GM12872 (cell line): ENCODE measurements around the gene FAIM2.

Source experiments
- TF ChIP-seq, protein P1 (sequence below): IDR thresholded peaks from 3 replicates; pipeline ENCODE4 v1.5.1; 2011; ENCODE audit warnings: low read depth, mild to moderate bottlenecking, low read length, moderate library complexity; ENCODE audit not compliant: insufficient read depth

FAIM2 gene

DNA sequence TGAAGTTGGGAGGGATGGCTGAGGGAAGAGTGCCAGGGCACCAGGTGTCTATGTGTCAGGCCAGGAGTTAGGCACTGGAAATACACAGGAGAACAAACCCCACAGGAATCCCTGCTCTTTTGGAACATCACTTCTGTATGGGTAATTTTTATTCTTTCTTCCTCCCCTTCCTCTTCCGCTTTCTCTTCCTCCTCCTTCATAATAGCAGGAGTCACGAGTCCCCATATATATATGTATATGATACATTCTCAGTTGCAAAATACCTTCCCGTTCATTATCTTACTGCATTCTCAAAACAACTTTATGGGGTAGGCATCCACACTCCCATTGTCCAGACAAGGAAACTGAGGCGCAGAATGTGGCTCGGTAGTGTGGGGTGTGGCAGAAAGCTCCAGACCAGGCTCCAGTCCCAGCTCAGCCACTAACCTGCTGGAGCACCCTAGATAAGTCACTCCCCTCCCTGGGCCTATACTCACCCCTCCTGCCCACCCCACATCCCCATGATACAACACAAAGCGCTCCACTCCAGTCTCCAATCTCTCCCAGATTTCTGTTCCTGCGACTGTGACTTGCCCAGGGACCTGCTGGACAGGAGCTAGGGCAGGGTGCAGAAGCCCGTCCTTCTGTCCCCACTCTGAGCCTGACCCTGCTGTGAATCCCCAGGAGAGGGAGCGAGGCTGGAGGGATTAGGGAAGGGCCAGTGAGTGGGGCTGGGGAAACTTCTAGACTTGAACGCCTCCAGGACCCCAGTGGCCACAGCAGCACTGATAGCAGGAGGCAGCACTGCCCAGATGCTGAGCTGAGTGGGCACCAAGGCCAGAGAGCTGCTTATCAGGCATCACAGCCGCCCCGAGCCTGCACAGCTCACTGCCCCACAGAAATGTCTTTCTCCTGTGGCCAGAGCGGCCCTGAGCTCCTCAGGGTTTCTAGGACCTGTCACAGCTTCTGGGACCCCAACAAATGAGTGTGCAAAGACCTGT lies 45.5 kb upstream of the FAIM2 start:
- TF ChIP-seq, protein P1, sequence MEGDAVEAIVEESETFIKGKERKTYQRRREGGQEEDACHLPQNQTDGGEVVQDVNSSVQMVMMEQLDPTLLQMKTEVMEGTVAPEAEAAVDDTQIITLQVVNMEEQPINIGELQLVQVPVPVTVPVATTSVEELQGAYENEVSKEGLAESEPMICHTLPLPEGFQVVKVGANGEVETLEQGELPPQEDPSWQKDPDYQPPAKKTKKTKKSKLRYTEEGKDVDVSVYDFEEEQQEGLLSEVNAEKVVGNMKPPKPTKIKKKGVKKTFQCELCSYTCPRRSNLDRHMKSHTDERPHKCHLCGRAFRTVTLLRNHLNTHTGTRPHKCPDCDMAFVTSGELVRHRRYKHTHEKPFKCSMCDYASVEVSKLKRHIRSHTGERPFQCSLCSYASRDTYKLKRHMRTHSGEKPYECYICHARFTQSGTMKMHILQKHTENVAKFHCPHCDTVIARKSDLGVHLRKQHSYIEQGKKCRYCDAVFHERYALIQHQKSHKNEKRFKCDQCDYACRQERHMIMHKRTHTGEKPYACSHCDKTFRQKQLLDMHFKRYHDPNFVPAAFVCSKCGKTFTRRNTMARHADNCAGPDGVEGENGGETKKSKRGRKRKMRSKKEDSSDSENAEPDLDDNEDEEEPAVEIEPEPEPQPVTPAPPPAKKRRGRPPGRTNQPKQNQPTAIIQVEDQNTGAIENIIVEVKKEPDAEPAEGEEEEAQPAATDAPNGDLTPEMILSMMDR: no peak

DNA sequence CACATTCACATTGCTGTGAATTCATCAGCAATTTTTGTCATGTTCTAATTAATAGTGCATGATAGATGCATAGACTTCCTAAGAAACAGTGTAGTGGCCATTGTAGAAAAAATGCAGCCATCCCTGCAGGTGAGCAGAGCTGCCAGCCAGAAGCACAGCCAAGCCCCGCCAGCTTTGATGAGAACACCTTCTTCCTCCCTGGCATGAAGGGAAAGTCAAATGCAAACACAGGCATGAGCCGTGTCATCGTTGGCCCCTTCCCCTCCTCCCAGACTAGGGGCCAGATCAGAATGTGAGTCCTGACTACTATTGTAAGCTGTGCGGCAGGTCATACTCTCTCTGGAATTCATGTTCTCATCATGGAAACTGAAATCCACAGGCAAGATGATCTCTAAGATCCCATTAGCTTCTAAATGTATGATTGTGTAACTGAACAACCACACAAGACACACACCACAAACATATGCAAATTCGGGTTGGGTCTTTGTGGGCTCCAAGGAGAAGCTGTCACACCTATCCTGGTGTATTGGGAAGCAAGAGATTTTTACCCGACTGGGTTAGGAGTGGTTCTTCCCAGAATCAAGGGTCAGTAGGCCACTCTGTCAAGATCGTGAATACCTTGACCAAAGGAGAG lies 44.0 kb upstream of the FAIM2 start:
- TF ChIP-seq, protein P1: no peak

DNA sequence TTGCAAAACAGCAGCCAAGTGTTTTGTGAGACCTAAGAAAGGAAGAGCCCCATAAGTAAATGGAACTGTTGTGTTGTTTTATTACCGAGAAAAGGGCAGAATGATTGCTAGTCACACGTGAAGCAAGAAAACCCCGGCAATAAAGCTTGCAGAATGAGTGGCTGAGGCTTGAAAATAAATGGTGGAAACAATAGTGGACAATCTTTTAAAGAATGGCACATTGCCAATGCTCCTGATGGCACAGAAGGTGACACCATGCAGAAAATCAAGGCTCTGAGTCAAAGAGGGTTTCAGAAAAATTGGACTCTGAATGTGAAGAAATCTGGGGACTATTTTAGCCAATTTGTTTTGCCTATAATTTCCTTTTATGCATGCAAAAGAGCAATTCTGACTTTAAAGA lies 42.8 kb upstream of the FAIM2 start:
- TF ChIP-seq, protein P1: no peak

DNA sequence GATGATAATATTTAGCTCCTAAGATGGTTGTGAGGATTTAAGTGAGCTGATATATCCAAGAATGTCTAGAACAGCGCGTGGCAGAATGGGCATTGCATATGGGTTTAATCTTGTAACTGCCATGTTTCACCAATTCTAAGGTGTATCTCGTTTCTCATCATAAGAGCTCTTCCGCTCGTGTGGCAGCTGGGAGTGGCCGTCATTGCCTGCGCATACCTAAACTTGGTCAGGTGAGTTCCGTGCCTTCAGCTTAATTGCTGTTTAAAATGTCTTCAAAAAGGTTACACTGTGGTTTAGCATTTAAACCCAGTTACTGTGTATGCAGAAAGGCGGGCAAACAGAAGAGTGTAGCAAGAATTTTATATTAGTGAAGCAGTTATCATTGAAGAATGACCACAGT lies 42.4 kb upstream of the FAIM2 start:
- TF ChIP-seq, protein P1: no peak

DNA sequence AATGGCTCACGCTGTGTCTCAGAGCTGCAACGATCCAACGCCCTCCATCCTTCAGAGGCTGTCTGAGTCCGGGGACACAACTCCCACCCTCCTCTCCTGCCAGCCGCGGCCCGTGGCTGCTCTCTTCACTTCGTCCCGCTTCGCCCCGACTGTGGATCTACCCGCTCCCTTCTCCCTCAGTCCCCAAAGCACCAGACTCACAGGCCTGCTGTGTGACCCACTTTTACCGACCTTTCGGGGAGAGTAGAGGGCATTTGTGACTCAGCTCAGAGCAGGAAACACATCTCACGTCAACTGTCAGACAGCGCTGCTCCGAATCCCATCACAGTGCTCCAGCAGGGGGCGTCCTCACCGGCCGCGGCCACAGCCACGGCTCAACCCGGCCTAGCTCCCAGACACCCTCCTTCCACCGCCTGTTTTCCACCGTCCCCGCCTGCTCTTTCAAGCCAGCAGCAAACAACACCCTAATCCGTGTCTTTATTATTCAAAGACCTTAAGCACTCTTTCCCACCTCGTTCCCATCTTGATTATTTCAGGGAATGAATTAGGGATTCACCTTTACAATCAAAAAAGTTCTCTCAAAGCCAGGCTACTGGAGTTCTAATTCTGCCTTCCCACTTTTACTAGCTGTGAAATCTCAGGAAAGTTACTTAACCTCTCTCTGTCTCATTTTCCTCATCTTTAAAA lies 41.8 kb upstream of the FAIM2 start:
- TF ChIP-seq, protein P1: peak; percentile 99

DNA sequence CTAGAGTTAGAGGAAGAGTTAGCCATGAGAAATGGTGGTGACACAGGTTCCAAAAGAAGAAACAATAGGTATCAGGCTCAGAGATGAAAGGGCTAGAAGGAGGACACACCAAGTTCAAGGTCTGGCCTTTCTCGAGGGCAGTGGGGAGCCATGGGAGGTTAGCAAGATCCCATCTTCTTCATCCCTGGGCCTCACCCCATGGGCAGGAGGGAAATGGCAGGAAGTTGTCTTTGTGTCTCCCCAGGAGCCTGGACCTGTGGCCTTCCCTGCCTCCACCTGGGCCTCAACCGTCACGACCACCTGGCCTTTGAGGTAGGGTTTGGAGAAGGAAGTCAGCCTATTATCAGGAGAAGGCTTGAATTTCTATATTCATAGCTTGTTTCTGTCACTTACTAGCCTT lies 41.0 kb upstream of the FAIM2 start:
- TF ChIP-seq, protein P1: no peak

DNA sequence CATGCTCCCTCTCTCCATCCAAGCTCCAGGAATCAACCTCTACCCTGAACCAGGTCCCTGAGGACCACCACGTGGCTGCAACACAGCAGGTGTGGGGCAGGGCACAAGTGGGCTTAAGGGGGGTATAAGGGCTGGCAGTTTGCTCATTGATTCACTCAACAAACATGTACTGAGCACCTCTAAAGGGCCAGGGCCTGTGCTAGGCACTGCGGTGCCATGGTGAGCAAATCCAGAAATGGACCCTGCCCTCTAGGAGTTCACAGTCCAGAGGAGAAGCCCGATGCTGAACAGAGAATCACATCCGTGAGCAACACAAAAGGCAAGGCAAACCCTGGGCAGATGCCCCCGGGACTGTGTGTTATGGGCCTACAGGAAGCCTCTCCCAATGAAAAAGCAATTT lies 40.3 kb upstream of the FAIM2 start:
- TF ChIP-seq, protein P1: no peak
